Stimulated activated CD8-positive, alpha-beta memory T cell treated with anti-CD3 and anti-CD28 coated beads, Interleukin-7, amount 100 ng/mL, for 4 hours (primary cell): Measurements from ENCODE around the gene MLLT10.

Experiments used
- DNase-seq, 2 donors: peaks; one replicate each; pipeline ENCODE4 v3.0.0-alpha.2; 2020; ENCODE audit warnings: low read depth in 2 of 2

The MLLT10 gene

DNA sequence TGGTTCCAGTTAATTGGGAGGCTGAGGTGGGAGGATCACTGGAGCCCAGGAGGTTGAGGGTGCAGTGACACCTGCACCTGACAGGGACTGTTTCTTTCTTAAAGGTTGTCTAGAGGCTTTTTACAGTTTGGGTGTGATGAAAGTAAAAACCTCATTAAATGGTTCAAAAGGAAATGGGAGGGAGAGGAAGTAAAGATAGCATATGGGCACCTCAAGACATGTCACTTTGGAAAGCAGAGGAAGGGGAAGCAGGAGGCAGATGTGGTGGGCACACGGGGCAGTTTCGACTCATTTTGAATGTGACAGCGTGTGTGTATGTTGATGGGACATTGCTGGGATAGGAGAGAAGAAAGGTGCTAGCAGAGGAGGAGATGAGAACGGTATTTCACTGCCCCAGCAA, 203.1 kb downstream of the MLLT10 start:
- no peak for DNase-seq

DNA sequence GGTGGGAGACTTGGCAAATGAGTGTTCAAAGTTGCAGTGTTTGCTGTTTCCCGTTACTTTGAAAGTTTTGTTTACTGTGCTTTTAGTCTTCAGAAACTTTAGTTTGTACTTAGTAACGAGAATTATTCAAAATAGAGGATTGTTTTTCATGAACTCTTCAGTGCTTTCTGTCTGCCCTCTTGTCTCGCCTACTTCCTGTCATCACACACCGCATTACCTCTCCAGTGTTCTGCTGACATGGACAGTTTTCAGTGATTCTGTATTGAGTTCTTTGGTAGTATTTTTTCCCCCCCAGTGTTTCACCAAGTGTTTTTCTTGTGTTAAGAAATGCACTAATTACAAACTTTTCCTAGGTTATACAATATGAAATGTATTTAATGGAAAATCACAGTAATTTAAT, 207.0 kb downstream of the MLLT10 start:
- DNase-seq, result no peak

DNA sequence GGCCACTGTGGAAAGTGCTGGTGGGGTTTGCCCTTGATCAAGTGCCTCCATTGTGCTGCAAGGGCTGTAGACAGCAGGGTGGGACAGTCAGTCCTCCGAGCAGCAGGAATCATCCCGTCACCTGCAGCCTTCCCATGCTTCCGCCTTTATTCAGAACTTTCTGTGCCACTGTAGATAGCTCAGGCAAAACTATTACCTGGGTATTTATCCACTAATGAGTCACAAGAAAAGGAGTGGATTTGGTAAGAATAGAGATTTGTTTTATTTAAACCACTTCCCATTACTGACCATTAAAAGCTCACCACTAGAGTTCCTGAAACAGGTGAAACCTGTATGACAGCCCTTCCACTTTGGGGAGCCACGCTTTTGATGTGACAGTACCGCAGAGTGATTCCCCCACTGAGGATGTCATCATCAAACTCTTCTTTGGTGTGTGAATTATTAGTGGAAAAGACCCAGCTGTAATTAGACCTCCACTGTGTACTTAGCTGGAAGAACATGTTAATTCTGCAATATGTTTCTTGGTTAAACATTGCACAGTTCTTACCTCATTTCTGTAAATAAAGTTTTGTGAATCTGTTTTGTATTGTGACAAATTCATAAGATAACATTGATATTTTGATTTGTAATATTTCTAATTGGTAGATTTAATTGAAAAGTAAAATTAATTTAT, 208.8 kb downstream of the MLLT10 start:
- no peak for DNase-seq

DNA sequence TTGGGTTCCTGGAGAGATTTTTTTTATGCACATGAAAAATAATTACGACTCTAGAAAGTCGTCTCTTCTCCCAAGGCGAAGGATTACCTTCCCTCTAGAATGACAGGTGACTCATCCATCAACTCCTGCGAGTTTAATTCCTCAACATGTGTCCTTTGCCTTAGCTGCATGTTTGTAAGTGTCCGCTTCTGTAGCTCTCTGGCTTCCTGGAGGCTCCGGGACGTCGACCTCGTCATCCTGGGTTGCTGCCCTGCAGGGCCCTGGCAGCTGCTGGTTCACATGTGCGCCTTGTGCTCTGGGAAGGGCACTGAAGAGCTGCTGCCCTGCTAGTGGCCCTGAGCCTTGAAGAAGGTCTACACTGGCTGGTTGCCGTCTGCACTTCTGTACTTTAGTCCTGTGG, 210.2 kb downstream of the MLLT10 start:
- no peak for DNase-seq

DNA sequence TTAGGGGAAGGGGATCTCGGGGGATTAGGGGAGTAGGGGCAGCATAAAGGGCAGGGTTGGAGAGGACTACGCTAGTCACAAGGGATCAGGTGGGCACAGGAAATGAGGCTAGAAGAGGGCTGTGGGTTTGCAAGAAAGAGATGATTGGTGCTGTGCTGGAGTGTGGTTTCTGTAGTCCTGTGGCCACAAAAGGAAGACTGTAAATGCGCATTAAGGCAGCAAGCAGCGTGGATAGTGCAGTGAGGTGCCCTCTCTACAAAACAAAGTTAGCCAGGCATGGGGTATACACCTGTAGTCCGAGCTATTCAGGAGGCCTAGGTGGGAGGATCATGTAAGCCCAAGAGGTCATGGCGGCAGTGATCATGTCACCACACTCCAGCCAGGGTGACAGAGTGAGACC, 212.1 kb downstream of the MLLT10 start:
- no peak for DNase-seq

DNA sequence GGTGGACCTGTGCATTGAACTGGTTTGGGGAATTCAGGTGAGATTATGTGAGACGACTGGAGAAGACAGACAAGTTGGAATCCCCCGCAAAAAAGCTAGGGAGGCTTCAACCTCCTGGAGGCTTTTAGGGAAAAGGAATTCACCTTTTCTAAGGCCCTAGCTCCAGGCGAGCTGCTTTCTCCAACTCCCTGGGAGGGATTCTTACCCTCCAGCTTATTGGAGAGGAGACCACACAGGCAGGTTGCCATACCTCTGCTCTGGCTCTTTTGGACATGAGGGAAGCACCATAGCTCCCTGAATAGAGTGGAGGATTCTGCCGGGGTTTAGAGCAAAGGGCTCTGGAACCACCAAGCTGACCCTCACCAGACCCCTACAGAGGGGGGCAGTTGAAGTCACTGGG, 213.8 kb downstream of the MLLT10 start:
- DNase-seq, result no peak

DNA sequence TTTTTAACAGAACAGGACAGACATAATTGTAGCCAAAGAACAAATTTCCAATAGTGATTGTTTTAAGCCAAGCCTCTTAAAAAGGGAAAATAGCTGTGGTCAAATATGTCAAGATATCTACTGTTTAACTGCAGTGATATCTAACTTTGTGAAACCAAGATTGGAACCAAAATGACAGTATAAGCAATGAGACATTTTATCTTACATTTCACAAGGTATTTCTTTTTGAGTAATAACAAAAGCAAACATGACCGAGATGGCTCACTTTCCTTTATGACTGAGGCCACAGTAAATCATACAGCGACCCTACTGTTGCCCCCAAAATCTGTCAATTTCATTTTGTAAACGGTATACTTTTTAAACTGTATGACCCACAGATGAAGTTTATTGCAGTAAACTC, 215.8 kb downstream of the MLLT10 start:
- no peak for DNase-seq

DNA sequence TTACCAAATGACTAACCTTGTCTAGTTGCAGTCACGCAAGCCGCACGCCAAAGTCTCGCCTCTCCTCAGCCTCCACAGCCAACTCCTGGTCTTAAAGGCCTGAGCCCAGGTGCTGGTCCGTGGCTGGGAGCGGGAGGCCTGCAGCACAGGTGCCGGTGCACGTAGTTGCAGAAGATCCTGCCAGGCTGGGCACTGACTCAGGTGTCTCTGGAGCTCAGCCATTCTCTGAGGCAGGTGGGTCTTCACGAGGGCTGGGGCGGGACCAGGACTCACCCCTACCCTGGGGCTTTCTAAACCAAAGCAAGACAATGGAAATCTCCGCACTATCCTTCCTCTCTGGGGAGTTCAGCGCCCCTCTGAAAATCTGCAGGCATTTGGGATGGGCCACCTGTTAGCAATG, 216.4 kb downstream of the MLLT10 start:
- DNase-seq, result no peak

DNA sequence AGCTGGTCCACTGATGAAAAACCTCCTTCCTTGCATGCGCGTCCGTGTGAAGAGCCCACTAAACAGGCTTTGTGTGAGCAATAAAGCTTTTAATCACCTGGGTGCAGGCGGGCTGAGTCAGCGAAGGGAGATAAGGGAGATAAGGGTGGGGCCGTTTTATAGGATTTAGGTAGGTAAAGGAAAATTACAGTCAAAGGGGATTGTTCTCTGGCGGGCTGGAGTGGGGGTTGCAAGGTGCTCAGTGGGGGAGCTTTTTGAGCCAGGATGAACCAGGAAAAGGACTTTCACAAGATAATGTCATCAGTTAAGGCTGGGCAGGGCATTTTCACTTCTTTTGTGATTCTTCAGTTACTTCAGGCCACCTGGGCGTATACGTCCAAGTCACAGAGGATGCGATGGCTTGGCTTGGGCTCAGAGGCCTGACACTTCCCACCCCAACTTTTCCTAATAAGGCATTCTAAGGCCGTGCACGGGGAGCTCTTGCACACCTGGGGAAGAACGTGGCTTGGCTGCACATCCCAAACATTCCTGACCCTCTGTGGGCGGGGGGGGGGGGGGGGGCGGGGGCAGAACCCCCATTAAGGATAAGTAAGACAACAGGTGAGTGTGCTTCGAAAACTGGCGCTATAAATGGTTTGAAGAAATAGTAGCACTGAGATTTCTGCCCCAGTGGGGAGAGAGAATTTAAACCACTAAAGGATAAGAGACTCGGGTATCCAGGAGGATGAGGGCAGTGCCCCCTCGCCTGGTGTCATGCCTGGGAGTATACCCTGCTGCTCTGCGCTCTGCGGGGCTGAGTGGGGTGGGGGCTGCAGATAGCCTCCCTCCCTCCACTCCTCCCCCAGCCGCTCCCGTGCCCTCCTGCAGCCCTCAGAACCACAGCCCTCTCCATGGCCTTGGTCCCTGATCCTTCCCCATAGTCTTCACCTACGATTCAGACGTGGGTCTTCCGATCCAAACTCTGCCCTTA, 217.6 kb downstream of the MLLT10 start:
- DNase-seq, result no peak

DNA sequence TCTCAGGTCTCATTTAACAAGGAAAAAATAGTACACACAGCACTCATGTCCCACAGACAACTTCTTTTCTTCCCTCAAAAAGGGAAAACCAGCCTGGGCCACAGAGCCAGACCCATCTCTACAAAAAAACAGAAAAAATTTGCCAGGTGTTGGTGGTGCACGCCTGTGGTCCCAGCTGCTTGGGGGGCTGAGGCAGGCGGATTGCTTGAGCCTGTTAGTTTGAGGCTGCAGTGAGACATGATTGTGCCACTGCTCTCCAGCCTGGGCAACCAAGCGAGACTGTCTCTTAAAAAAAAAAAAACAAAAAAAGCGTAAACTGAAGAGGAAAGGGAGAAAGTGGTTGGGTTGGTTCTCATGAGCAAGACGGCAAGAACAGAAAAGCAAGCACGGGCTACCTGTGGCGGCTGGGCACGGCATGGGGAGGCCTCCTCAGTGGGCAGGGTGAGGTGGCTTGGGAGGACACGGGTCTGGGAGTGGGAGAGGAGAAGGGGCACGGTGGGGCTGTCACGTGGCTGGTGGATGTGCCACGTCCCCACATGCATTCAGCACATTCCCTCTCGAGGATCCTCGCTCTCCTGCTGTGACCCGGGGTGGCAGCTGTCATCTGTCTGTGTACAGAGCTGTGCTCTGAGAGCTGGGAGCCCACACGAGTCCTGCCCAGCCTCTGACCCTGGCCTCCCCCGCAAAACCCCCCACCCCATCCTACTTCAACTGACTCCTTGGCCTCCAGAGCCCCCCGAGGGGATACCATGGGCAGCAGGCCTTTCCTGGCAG, 219.7 kb downstream of the MLLT10 start:
- DNase-seq, result no peak

DNA sequence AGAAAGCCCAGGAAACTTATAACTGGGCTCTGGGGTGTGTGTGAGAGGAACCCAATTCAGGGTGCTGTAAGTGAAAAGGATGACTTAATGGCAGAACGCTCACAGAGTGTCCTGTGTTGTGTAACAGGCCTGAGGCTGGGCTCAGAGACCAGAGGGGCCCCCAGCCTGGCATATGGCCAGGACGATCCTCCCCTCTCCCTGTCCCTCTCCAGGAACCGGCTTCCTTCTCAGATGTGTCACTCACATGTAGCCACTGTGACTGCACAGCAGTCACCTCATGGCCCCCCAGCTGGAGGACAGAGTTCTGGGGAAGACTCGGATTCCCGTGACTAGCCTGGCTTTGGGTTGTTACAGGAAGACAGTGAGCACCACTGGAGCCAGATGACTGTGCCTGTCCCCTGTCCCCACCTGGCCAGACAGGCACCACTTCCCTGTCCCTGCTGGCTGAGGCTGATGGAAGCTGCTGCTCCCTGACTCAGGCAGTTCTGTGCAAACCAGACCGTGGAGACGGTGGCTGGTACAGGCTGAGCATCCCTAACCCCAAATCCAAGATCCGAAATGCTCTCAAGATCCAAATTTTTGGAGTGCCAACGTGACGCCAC, 220.5 kb downstream of the MLLT10 start:
- no peak for DNase-seq

DNA sequence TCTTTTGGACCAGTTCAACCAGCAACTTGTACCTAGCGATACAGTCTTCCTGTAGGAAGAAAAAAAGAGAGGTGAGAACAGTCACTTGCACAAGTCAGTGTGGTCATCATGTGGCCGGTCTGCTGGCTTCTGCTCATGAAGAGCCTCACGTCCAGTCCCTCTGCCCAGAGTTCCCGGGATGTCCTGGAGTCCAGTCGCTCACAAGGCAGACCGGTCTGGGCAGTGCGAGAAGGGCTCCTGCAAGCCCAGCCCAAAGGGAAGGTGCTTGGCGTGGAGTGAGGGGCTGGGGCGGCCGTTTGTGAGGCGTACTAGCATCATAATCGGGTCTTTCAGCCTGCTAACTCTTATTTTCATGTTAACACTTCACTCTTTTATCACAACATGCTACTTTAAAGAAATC, 222.7 kb downstream of the MLLT10 start:
- DNase-seq, result no peak

DNA sequence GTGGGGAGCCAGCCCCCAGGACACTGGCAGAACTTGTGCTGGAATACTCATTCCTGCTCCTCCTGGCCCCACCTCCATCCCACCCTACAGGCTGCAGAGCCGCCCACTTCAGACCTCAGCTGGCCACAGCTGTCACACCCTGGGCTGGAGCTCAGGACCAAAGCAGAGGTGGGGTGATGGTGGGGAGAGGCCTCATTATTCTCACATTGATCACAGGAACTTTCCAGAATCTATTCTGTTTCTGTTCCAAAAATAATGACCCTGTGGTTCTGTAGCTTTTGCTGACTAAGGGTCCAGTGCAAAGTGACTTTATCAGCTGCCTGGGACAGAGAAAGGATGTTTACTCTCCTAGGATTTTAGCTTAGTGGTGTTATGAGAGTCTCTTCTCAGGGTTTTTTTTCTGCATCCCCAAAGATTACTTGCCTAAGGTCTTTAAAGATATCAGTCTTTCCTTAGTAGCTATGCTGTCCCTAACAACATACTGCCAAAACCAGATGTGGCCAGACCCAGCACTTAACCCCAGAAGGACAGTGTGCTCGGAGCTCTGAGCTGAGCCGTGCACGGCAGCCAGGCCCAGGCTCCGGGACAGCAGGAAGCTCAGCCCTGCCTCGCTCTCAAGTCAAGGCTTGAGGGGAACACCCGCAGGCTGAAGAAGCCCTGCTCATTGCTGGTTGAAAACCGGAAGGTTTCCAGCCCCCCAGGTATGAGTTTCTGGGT, 223.3 kb downstream of the MLLT10 start:
- DNase-seq, result no peak

DNA sequence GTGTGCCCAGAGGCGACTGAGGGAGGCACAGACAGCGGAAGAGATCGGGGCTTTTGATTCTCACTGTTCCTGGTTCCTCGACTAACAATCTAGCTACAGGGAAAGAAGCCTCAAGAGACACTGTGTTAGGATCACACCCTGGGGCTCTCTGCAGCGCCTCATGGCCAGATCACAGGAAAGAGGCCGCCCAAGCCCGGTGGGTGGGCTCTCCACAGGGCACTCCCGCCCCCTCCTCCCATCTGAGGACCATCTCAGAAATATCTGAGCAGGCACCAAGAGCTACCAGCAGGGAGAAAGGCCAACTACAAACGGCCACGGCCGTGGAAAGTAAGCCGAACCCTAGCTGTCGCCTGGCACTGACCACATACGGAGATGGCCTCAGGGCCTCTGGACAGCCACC, 224.2 kb downstream of the MLLT10 start:
- no peak for DNase-seq

DNA sequence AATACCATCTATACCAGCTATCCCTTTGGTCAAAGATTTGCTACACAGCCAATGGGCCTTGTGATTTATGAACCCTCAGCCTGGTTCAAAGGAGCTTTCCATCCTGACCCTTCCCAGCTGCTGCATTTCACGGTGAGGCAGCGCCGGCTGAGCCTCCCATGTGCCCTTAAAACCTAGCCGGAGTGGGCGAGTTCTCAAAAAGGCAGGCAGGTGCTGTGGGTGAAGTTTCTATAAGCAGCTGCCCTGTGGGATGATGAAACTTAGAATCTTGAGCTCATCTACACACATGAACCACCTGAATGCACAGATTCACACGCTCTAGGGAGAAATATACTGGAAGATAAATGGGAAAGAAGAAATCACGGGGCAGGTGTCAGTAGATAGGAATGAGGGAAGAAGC, 224.7 kb downstream of the MLLT10 start:
- DNase-seq, result no peak

DNA sequence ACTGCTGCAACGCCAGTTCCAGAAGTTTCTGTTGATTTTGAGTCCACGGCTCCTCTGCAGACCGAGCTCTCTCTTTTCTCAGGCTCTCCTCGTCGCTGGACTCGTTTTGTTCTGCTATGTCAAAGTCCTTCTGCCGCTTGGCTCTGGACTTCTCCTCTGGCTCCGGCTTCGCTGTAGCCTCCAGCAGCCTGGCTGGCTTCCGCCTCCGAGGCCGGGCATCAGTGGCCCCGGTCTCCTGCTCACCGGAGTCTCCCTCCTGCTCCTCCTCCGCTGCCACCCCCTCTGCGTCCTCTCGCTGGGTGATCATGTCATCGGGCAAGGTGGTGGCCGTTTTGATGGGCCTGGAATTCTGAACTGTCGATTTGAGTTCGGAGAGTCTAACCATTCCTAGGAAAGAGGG, 225.2 kb downstream of the MLLT10 start:
- DNase-seq, result no peak

DNA sequence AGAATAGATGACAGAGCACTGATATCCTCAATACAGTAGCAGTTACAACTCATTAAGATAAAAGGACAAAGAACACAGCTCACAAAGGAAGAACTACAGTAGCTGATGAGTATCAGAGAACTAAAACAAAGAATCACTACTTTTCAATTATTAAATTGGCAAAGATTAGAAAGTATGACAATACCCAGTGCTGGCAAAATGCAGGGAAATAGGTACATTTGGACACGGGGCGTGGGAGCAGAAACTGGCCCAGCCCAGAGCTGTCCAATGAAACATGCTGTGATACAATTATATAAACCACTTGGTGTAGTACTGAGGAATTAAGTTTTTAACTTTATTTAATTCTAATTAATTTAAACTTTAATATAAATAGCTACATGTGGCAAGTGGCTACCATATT, 226.3 kb downstream of the MLLT10 start:
- DNase-seq, result no peak

DNA sequence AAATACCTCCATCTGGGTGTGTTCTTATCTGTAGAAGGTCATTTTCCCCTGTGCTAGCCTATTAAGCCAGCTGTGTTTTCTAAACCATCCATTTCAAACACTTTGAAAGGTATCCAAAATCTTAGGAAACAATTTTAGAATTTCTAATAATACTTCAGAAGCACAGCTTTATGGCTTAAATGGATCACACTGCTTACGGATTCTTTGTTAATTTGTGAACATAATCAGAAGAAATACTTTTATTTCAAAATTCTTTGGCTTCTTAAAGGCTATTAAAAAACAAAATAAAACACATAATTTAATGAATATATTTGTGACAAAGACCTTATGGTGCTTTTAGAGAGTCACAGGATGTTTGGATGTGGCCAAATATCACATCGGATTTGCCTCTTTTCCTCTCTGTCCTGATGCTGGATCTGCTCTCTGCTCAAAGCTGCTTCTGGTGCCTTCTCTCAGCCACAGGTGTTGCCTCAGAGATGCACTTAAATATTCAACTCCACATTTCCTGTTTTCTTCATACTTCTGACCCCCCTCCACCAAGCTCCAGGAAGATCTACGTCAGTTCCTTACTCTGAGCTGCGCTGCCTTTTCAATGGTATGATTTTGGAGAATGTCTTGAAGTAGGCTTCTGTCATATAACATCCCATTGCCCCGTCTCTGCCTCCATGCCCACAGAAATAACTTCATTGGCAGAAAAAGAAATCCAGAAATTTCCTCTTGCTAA, 230.6 kb downstream of the MLLT10 start:
- no peak for DNase-seq

DNA sequence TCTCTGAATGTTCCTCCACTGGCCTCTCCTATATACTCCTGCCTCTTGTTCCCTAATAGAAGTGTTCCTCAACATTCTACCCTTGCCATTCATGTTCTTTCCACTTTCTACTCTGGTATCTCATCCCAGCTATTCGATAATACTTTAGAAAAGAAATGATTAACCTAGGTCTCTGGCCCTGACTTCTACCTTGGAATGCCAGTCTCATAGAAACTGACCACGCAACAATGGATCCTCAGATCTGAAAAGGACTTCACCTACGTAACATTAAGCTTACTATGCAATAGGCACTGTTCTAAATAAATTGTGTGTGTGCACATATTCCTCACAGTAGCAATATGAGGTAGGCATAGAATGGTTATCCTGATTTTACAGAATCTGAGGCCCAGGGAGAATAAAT, 235.0 kb downstream of the MLLT10 start:
- no peak for DNase-seq

DNA sequence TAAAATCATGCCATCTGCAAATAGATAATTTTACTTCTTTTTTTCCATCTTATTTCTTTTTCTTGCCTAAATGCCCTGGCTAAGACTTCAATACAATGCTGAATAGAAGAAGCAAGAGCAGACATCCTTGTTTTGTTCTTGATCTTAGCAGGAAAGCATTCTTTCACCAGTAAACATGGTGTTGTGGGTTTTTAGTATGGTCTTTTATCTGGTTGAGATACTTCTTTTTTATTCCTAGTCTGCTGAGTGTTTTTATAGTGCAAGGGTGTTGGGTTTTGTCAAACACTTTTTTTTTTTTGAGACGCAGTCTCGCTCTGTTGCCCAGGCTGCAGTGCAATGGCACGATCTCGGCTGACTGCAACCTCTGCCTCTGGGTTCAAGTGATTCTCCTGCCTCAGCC, 237.2 kb downstream of the MLLT10 start:
- no peak for DNase-seq

DNA sequence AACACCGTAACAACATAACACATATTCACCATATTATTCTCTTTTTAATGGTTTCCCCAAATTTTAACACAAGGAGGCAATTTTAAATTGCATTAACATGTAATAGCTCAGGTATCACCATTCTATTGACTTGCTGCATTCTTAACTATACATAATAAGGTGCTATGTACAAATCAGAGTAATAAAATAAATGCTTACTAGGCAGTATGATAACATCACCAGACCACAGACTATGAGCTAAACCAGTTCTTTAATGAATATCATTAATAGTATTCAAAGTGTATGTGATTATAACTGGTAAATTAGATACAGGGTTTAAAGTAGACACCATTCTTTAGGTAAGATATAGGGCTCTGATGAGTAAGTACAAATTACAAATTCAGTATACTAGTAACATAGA, 242.9 kb downstream of the MLLT10 start:
- DNase-seq, result no peak
